ENCODE data around the gene ZNF775.

Gene ZNF775

GRCh38 chr7:150361402-150361801, 17.7 kb upstream of the ZNF775 start:
- in situ Hi-C loops (cut with HindIII; ENCODE audit: low sequenced_read_pairs) = no loop called here
- H3K4me3 ChIP-seq (ENCODE audit: low read depth, low read length) = no peak overlapping the region
- no peak for DNase-seq (ENCODE audit: low read depth, low spot score)
- TF ChIP-seq, protein P1, sequence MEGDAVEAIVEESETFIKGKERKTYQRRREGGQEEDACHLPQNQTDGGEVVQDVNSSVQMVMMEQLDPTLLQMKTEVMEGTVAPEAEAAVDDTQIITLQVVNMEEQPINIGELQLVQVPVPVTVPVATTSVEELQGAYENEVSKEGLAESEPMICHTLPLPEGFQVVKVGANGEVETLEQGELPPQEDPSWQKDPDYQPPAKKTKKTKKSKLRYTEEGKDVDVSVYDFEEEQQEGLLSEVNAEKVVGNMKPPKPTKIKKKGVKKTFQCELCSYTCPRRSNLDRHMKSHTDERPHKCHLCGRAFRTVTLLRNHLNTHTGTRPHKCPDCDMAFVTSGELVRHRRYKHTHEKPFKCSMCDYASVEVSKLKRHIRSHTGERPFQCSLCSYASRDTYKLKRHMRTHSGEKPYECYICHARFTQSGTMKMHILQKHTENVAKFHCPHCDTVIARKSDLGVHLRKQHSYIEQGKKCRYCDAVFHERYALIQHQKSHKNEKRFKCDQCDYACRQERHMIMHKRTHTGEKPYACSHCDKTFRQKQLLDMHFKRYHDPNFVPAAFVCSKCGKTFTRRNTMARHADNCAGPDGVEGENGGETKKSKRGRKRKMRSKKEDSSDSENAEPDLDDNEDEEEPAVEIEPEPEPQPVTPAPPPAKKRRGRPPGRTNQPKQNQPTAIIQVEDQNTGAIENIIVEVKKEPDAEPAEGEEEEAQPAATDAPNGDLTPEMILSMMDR (IDR thresholded peaks at IDR 0.05; ENCODE audit: low read depth, low read length) = no peak

DNA sequence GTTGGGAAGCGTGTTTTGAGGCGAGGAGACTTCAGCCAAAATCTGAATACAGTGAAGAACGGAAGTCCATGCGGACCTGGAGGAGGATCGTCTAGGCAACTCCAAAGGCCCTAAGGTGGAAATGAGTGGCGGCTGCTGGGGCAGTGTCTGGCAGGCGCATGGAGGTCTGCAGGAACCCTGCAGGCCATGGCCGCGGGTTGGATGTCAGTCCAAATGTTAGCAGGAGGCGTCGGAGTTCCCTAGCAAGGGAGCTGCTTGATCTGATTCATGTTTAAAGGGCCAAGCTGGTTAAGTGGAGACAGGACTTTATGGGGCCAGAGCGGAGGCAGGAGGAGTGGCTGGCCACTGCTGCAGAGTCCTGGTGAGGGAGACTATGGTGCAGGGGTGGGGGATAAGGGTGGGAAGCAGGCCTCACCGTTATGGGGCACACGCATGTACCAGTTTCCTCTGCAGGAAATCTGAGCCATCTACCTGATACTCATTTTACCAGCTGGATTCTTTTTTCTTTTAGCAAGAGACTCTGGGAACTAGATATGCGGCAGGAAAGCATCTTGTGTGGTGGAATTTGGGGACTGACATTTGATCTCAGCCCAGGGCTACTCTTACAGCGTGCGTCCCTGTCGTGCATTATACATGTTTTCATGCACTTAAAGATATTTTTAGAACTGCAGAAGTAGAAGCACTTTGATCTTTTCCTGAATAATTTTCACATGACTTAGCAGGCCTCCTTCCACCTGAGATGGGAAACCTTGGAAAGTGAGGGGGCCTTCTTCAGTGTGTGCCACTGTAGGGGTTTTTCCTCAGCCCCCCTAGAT, 17.1 kb upstream of the ZNF775 start:
- in situ Hi-C loops (cut with HindIII; ENCODE audit: low sequenced_read_pairs) = no loop called here
- no peak overlapping the region for H3K4me3 ChIP-seq (ENCODE audit: low read depth, low read length)
- DNase-seq (ENCODE audit: low read depth, low spot score) = no peak
- TF ChIP-seq, protein P1 (IDR thresholded peaks at IDR 0.05; ENCODE audit: low read depth, low read length) = no peak

GRCh38 chr7:150363370-150363769, 15.8 kb upstream of the ZNF775 start:
- TF ChIP-seq, protein P1 (IDR thresholded peaks at IDR 0.05; ENCODE audit: low read depth, low read length) = no peak

GRCh38 chr7:150363872-150364271, 15.3 kb upstream of the ZNF775 start:
- no peak for DNase-seq (ENCODE audit: low read depth, low spot score)
- in situ Hi-C loops (cut with HindIII; ENCODE audit: low sequenced_read_pairs) = no loop called here
- TF ChIP-seq, protein P1 (IDR thresholded peaks at IDR 0.05; ENCODE audit: low read depth, low read length) = no peak
- no peak overlapping the region for H3K4me3 ChIP-seq (ENCODE audit: low read depth, low read length)

More at GRCh38 chr7:150363370-150363769, 15.8 kb upstream of the ZNF775 start:
- in situ Hi-C loops (cut with HindIII; ENCODE audit: low sequenced_read_pairs) = no loop called here
- H3K4me3 ChIP-seq (ENCODE audit: low read depth, low read length) = no peak overlapping the region
- no peak for DNase-seq (ENCODE audit: low read depth, low spot score)

- no peak for DNase-seq (ENCODE audit: low read depth, low spot score)
- TF ChIP-seq, protein P1 (IDR thresholded peaks at IDR 0.05; ENCODE audit: low read depth, low read length) = no peak
- H3K4me3 ChIP-seq (ENCODE audit: low read depth, low read length) = no peak overlapping the region
- in situ Hi-C loops (cut with HindIII; ENCODE audit: low sequenced_read_pairs) = no loop called here
Measured at GRCh38 chr7:150365194-150365593, 13.9 kb upstream of the ZNF775 start.

DNA sequence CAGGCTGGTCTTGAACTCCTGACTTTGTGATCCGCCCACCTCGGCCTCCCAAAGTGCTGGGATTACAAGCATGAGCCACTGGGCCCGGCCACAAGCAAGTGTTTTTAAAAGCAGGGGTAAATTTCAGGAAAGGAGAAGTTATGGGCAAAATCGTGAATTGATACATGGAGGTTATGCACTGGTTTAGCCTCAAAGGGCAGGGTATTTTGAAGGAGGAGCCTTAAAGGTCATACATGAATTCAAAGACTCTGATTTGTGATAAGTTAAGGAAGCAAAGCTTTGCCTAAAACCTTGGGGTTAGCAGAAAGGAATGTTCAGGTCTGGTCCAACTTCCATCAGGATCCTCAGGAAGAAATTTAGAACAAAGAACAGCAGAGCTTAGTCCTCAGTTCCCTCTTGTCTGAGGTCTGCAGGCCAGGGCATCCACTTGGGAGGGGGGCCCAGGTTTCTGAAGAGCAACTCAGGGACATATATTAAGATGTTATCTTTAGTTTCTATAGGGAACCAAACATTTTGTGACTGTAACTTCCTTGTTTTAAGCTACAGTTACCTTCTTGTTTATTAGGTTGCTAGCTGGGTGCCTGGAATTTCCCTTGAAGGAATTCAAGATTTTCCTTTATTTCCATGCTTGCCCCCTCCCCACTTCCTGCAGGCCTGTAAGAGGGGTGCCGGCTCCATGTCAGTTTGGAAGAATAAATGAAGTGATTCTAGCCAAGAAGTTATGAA, 13.3 kb upstream of the ZNF775 start:
- no peak for DNase-seq (ENCODE audit: low read depth, low spot score)
- in situ Hi-C loops (cut with HindIII; ENCODE audit: low sequenced_read_pairs) = no loop called here

More for the DNA sequence above, 13.3 kb upstream of the ZNF775 start:
- TF ChIP-seq, protein P1 (IDR thresholded peaks at IDR 0.05; ENCODE audit: low read depth, low read length) = no peak
- H3K4me3 ChIP-seq (ENCODE audit: low read depth, low read length) = no peak overlapping the region

All from astrocyte of the spinal cord (primary cell).